H1 (cell line): Measurements from ENCODE around the gene RPUSD1. TPM values are rescaled to one million over a fixed set of nuclear protein-coding genes. Genes with fewer than 3 reads are reported as not detected.

Experiments used
- BACH1 ChIP-seq: IDR thresholded peaks from 2 replicates; pipeline ENCODE4 v1.6.1; 2012; ENCODE audit warnings: low read length, improper control_type of control experiment
- CREB1 ChIP-seq: IDR thresholded peaks from 2 replicates; pipeline ENCODE4 v1.6.1; 2012; ENCODE audit warnings: inconsistent platforms
- CTCF ChIP-seq, 3 experiments: IDR thresholded peaks; 1 replicate in 2 of 3; 2 replicates in 1 of 3; pipeline versions ENCODE4 v1.5.1 to v1.6.1; 2011; ENCODE audit warnings: low read length in 3 of 3, mild to moderate bottlenecking in 3 of 3, inconsistent platforms in 2 of 3, low read depth in 1 of 3, moderate library complexity in 1 of 3; ENCODE audit not compliant: insufficient read depth in 1 of 3; ENCODE audit errors: control extremely low read depth in 1 of 3
- EGR1 ChIP-seq: IDR thresholded peaks from 2 replicates; pipeline ENCODE4 v1.6.1; 2011; ENCODE audit warnings: low read depth, low read length, borderline replicate concordance
- HDAC2 ChIP-seq, 2 experiments: fragments of 300-600 bp in 1 of 2; sonication (generic) in 1 of 2; IDR thresholded peaks; 2 replicates each; pipeline ENCODE4 v1.6.1; 2011 to 2012; ENCODE audit warnings: low read depth in 2 of 2, low read length in 2 of 2, mild to moderate bottlenecking in 2 of 2, moderate library complexity in 2 of 2, borderline replicate concordance in 1 of 2, inconsistent platforms in 1 of 2
- SP2 ChIP-seq: IDR thresholded peaks from 2 replicates; pipeline ENCODE4 v1.6.1; 2012; ENCODE audit warnings: mild to moderate bottlenecking, low read length, inconsistent platforms
- polyA plus RNA-seq, 7 experiments: library from polyadenylated mRNA; depleted of rRNA in 3 of 7; stranded (reverse) in 5 of 7; unstranded in 2 of 7; fragments of >200 nt in 5 of 7; fragments of 200-250 nt in 2 of 7; gene quantifications; 1 replicate in 5 of 7; 2 replicates in 1 of 7; 4 replicates in 1 of 7; pipeline versions ENCODE4 v1.2.1 to v1.2.3, GENCODE V29; 2011 to 2013; ENCODE audit warnings: missing spikeins in 2 of 7, mixed read lengths in 2 of 7
- total RNA-seq: library from RNA; stranded (reverse); fragmentation: NEBNext Ultra II Directional; extraction: Animal tissue kit (Norgen Biotek cat#: 25700); gene quantifications from 2 replicates; pipeline ENCODE4 v1.2.1, GENCODE V29; 2021

RPUSD1 gene
- total and polyA plus RNA-seq, 2 of the 8 experiments (the other 6 are each of a cell fraction or from before 2014, with no cell fraction given), result 32.2 to 61.8 TPM

- TF ChIP-seq CTCF (IDR thresholded peaks at IDR 0.05; ENCODE audit: control extremely low read depth in 1 of 3, insufficient read depth in 1 of 3, low read depth in 1 of 3, low read length in 3 of 3) (peak in 2 of 3 experiments; percentile 90 to 95; a peak in 3 of 4 replicates), EGR1 (no peak), HDAC2 (IDR thresholded peaks at IDR 0.05; ENCODE audit: borderline replicate concordance in 1 of 2, low read depth in 2 of 2, low read length in 2 of 2) (0 out of 4 replicates have a peak, but pooled peaks of 1 of the 2 experiments have one; percentile 28), BACH1 (peak; percentile 82), CREB1 (peak; percentile 57), SP2 (no peak)
Observed at GRCh38 chr16:785563-786535, 2.3 kb downstream of the RPUSD1 start (continued).
